ENCODE results near the gene GAB1. TPM values are rescaled to one million over a fixed set of nuclear protein-coding genes. Genes with fewer than 3 reads are reported as not detected.

Gene GAB1
- total RNA-seq, 1 donor from 2014 or later = 34.3 TPM

- peaks cover 3% of the 10 kb centered on the region for H3K4me1 Mint-ChIP-seq (ENCODE audit: low read depth)
- no peak overlapping the region for H3K4me3 Mint-ChIP-seq (ENCODE audit: low read depth)
- H3K27me3 Mint-ChIP-seq = no peaks in the 10 kb centered on the region
- no peaks in the 10 kb centered on the region for H3K36me3 Mint-ChIP-seq (ENCODE audit: insufficient read depth)
- no peaks in the 10 kb centered on the region for H3K9me3 Mint-ChIP-seq (ENCODE audit: low read depth)
- no peak for TF ChIP-seq CTCF (IDR thresholded peaks at IDR 0.05; ENCODE audit: unreplicated experiment)
- no peak for DNase-seq (ENCODE audit: low spot score, unreplicated experiment)
- no peak overlapping the region for H3K27ac Mint-ChIP-seq
Measured at GRCh38 chr4:143405075-143405730, 68.5 kb downstream of the GAB1 start.

GRCh38 chr4:143406523-143406922, 69.8 kb downstream of the GAB1 start:
- Mint-ChIP-seq H3K4me3 (ENCODE audit: low read depth) (no peak overlapping the region), H3K27me3 (no peaks in the 10 kb centered on the region), H3K4me1 (ENCODE audit: low read depth) (peaks cover 9% of the 10 kb centered on the region), H3K27ac (no peak overlapping the region), H3K9me3 (ENCODE audit: low read depth) (no peaks in the 10 kb centered on the region), H3K36me3 (ENCODE audit: insufficient read depth) (no peaks in the 10 kb centered on the region)
- TF ChIP-seq CTCF (IDR thresholded peaks at IDR 0.05; ENCODE audit: unreplicated experiment) = no peak
- DNase-seq (ENCODE audit: low spot score, unreplicated experiment) = no peak

- H3K27ac Mint-ChIP-seq = no peak overlapping the region
- H3K36me3 Mint-ChIP-seq (ENCODE audit: insufficient read depth) = no peaks in the 10 kb centered on the region
- no peaks in the 10 kb centered on the region for H3K9me3 Mint-ChIP-seq (ENCODE audit: low read depth)
- no peak overlapping the region for H3K4me3 Mint-ChIP-seq (ENCODE audit: low read depth)
- TF ChIP-seq CTCF (IDR thresholded peaks at IDR 0.05; ENCODE audit: unreplicated experiment) = no peak
- peaks cover 13% of the 10 kb centered on the region for H3K4me1 Mint-ChIP-seq (ENCODE audit: low read depth)
- no peak for DNase-seq (ENCODE audit: low spot score, unreplicated experiment)
- no peaks in the 10 kb centered on the region for H3K27me3 Mint-ChIP-seq
Measured at GRCh38 chr4:143407474-143407873, 70.8 kb downstream of the GAB1 start.

GRCh38 chr4:143407888-143408287, 71.2 kb downstream of the GAB1 start:
- no peak for TF ChIP-seq CTCF (IDR thresholded peaks at IDR 0.05; ENCODE audit: unreplicated experiment)

GRCh38 chr4:143410015-143410414, 73.3 kb downstream of the GAB1 start:
- H3K36me3 Mint-ChIP-seq (ENCODE audit: insufficient read depth) = no peaks in the 10 kb centered on the region
- H3K27me3 Mint-ChIP-seq = no peaks in the 10 kb centered on the region
- H3K4me1 Mint-ChIP-seq (ENCODE audit: low read depth) = peaks cover 16% of the 10 kb centered on the region
- DNase-seq (ENCODE audit: low spot score, unreplicated experiment) = no peak
- no peaks in the 10 kb centered on the region for H3K9me3 Mint-ChIP-seq (ENCODE audit: low read depth)
- no peak overlapping the region for H3K4me3 Mint-ChIP-seq (ENCODE audit: low read depth)
- no peak for TF ChIP-seq CTCF (IDR thresholded peaks at IDR 0.05; ENCODE audit: unreplicated experiment)
- H3K27ac Mint-ChIP-seq = no peak overlapping the region

More at GRCh38 chr4:143407888-143408287, 71.2 kb downstream of the GAB1 start:
- no peak overlapping the region for H3K27ac Mint-ChIP-seq
- H3K4me1 Mint-ChIP-seq (ENCODE audit: low read depth) = peaks cover 14% of the 10 kb centered on the region
- H3K9me3 Mint-ChIP-seq (ENCODE audit: low read depth) = no peaks in the 10 kb centered on the region
- no peaks in the 10 kb centered on the region for H3K36me3 Mint-ChIP-seq (ENCODE audit: insufficient read depth)
- H3K4me3 Mint-ChIP-seq (ENCODE audit: low read depth) = no peak overlapping the region
- no peak for DNase-seq (ENCODE audit: low spot score, unreplicated experiment)
- no peaks in the 10 kb centered on the region for H3K27me3 Mint-ChIP-seq
